T47D (cell line): ENCODE data around the gene A2ML1.
"Not testable (repeated sequence)": the region's sequence is repeated elsewhere in the genome, so short reads cannot be mapped to it uniquely, and the experiment has no call there.

Experiments
- DNase-seq, 2 experiments: peaks; one replicate each; pipeline versions ENCODE4 v3.0.0 to v3.0.0-alpha.2; 2011 to 2012; ENCODE audit warnings: low read depth in 1 of 2, low spot score in 1 of 2
- JUND ChIP-seq: IDR thresholded peaks from 2 replicates; pipeline ENCODE4 v1.6.1; 2012; ENCODE audit warnings: low read depth
- in situ Hi-C: cut with HindIII; loops from 2 replicates; pipeline ENCODE4 v1.10.0; 2016; ENCODE audit warnings: low sequenced_read_pairs, low pct_unique_long_range_greater_than_20kb

The A2ML1 gene

DNA sequence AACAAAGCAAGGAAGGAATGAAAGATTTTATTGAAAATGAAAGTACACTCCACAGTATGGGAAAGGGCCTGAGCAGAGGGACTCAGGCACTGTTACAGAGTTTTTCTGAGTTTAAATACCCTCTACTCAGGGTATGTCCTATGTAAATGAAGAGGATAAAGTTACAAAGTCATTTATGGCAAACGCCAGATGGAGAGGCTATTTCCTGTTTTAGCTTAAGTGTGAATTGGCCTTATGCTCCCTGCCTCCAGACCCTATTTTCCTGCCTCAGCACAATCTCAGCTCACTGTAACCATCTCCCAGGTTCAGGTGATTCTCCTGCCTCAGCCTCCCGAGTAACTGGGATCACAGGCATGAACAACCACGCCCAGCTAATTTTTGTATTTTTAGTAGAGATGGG is 85.1 kb downstream of the A2ML1 start:
- in situ Hi-C loops: no loop called here
- no peak for TF ChIP-seq JUND
- no peak for DNase-seq

GRCh38 chr12:8909752-8910151 is 87.3 kb downstream of the A2ML1 start:
- TF ChIP-seq JUND: no peak
- in situ Hi-C loops: no loop called here

GRCh38 chr12:8911606-8912268 is 89.3 kb downstream of the A2ML1 start:
- DNase-seq: no peak
- in situ Hi-C loops: no loop called here

More at GRCh38 chr12:8909752-8910151, 87.3 kb downstream of the A2ML1 start:
- no peak for DNase-seq

DNA sequence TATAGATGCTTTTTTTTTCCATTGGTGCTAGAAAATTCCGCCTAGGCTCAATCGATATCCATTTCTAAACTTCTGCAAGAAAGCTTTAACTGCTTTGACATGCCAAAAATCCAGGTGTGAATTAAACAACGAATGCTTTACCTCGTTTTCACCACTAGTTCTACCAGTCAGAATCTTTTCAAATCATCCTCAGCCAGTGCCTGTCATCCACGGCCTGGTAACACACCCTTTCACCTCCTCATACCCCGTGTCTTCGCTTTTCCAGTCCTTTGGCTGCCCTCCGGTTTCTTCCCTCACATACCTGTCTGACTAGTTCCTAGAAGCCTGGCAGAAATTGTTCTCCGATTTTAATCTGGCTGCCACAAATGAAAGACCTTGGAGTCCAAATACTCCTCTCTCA is 90.5 kb downstream of the A2ML1 start:
- peak in 1 of 2 experiments; percentile 77 for DNase-seq
- in situ Hi-C loops: no loop called here
- no peak for TF ChIP-seq JUND

More at GRCh38 chr12:8911606-8912268, 89.3 kb downstream of the A2ML1 start:
- TF ChIP-seq JUND: no peak

GRCh38 chr12:8913702-8914032 is 91.2 kb downstream of the A2ML1 start:
- DNase-seq: no peak
- no peak for TF ChIP-seq JUND
- in situ Hi-C loops: no loop called here

GRCh38 chr12:8914033-8914715 is 91.8 kb downstream of the A2ML1 start, which contains the start of gene PHC1:
Gene PHC1, plus strand, starts transcription at chr12:8914509. Its CDS starts 3,169 bp downstream, at chr12:8917678.
- peak in 1 of 2 experiments; percentile 49 for DNase-seq

DNA sequence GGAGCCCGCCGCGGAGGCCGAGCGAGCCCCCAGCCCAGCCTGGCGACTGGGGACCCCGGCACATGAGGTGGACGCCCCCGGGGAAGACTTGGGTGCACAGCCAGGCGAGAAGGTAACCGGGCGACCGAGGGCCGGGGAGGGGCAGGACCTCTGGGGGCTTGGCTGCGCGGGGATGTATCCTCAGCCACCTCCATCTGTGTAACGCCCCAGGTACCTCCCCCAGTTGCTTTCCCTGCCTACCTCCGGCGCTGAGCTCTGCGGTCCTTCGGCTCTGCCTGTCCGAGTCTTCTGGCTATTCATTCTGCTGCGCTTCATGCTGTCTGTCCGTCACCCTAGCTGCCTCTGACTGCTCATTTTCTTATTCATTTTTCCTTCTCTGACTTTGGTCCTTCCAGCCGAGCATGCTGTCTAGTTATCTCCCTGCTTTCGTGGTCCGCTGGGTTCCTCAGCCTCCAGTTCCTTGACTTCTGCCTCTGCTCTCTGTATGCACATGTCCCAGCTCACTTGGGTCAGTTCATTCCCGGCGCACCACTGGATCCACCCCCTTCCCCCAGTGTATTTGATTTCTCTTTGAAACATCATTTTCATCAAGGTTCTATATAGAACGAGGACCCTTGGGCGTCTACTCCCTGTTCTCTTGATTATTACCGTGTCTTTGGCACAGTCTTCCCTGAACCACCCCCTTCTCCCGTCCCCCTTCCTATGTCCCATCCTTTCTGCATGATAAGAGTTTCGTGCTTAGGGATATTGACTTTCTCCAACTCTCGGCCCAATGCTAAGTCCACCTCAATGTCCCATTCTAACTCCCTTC is 92.5 kb downstream of the A2ML1 start:
- in situ Hi-C loops: no loop called here

More at GRCh38 chr12:8914033-8914715, 91.8 kb downstream of the A2ML1 start, which contains the start of gene PHC1:
- in situ Hi-C loops: not testable (repeated sequence)

DNA sequence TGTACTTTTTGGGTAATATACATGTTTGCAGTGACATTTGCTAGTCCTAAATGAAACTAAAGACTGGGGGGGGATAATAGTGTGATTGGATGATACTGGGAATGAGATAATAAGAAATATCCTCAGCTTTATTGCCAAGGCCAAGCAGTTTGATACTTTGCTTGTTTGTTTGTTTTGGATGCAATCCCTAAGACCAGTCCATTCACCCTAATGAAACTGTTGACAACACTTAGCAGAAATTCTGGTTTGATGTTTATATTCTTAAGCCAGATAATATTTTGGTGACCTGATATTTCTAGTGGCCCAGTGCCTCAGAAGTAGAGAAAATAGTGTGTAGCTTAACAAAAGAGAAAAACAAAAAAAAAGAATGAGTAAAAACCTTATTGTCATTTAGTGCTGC is 93.7 kb downstream of the A2ML1 start:
- no peak for TF ChIP-seq JUND
- no peak for DNase-seq
- in situ Hi-C loops: no loop called here

More for the DNA sequence above, 92.5 kb downstream of the A2ML1 start:
- peak; percentile 43 to 45 for DNase-seq
- no peak for TF ChIP-seq JUND

DNA sequence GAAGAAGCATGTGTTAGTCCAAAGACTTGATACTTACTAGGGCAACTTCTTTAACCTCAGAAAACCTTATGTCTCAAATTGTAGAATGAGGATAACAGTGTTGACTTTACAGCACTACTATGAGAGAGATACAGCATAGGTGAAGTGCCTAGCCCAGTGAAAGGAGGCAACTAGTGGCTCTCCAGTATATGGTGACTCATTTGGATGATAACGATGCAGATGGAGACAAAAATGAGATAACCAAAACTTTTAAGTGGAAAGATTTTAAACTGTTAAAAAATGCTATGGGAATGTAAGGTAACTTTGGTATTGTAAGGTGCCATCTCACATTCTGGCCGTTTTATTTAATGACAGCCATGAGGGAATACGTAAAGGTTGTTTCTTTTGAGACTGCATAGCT is 94.6 kb downstream of the A2ML1 start:
- in situ Hi-C loops: no loop called here

DNA sequence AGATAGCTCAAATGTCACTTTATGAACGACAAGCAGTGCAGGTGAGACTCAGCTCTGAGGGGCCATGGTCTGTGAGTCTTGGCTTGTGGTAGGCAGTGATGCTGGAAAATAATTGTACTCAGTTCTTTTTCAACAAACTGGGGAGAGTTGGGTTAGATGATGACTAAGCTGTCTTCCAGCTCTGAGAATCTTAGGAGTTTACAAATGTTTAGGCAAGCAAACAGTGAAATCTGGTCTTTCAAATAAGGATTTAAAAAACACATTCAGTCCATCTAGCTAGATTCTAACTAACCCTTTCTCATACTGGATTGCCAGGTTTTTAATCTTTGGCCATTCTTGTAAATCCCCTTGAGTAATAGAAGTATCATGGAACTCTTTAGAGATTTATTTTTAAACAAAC is 95.3 kb downstream of the A2ML1 start:
- no peak for TF ChIP-seq JUND
- no peak for DNase-seq
- in situ Hi-C loops: no loop called here

More for the DNA sequence above, 94.6 kb downstream of the A2ML1 start:
- DNase-seq: no peak
- TF ChIP-seq JUND: no peak

DNA sequence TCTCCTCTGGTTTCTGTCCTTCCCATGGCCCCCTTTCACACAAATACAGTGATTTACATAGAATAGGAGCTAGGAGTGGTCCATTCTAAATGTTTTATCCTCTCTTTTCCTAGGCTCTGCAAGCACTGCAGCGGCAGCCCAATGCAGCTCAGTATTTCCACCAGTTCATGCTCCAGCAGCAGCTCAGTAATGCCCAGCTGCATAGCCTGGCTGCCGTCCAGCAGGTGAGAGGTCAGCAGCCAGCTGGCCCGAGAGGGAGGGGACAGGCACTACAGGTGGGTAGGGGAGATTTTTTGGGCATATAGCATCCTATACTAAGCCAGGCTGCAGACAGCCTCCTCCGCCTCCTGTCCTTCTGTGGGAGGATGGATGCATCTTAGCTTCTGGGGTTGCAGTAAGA is 97.2 kb downstream of the A2ML1 start:
- DNase-seq, in situ Hi-C loops: not testable (repeated sequence)

DNA sequence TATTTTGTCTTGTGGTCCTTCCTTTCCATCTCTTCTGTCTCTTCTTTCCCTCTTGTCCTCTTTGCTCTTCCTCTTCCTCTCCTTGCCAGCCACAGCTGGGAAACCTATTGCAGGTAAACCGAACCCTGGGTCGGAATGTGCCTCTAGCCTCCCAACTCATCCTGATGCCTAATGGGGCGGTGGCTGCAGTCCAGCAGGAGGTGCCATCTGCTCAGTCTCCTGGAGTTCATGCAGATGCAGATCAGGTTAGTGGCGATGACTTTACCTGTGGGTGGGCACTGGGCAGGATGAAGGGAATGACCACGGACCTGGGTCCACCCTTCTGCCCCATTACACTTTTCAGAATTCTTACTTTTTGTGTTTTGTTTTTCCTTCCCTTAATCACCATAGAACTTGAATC is 100.1 kb downstream of the A2ML1 start:
- in situ Hi-C loops: no loop called here
- DNase-seq: no peak
- no peak for TF ChIP-seq JUND
